ENCODE results near the gene CDHR3. TPM values are rescaled to one million over a fixed set of nuclear protein-coding genes. Genes with fewer than 3 reads are reported as not detected.
A peak's percentile ranks its signal among the peaks of the same experiment; 100 is the strongest.

The CDHR3 gene
- total RNA-seq, 2 donors from 2014 or later, result 5.3 to 7.7 TPM

DNA sequence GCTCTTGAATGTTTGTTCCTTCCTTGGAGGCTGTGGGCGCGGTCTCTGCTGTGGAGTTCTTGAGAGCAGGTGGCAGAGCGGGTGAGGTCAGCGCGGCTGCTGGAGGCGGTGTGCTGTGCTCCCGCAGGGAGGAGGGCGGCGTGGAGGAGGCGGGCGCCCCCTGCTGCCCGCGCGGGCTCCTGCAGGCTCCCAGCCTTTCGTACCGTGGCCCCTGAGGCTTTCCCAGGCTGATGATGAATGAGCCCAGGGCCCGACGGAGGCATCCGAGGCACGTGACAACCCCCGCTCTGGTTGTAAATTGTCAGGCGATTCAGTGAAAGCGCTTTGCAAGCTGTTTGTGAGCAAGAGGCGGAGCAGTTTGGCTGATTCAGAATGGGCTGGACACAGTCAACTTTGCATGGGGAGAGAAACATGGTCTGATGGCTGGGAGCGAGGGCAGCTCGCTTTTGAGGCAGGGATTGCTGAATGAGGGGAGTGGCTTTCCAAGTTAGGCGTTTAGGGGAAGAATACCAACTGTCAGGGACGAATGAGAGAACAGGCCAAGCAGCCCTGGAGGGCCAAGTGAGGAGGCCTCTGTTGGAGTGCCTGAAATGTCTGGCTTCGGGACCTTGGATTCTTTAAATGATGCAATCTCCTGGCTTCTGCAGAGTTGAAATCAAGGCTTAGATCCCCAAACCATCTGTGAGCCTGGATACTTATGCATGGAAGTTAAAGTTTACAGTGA, 46.6 kb downstream of the CDHR3 start:
- H3K9ac ChIP-seq (ENCODE audit: low read depth in 2 of 2, low read length in 2 of 2), result peak overlapping the region in 1 of 2 donors; percentile 28
- H3K4me1 ChIP-seq, result no peaks in the 10 kb centered on the region
- no peaks in the 10 kb centered on the region for H3K36me3 ChIP-seq
- no peak overlapping the region for H3K27ac ChIP-seq
- peak; percentile 90 for DNase-seq
- no peaks in the 10 kb centered on the region for H3K27me3 ChIP-seq
- no peak overlapping the region for H3K4me3 ChIP-seq
- TF ChIP-seq, protein P1, sequence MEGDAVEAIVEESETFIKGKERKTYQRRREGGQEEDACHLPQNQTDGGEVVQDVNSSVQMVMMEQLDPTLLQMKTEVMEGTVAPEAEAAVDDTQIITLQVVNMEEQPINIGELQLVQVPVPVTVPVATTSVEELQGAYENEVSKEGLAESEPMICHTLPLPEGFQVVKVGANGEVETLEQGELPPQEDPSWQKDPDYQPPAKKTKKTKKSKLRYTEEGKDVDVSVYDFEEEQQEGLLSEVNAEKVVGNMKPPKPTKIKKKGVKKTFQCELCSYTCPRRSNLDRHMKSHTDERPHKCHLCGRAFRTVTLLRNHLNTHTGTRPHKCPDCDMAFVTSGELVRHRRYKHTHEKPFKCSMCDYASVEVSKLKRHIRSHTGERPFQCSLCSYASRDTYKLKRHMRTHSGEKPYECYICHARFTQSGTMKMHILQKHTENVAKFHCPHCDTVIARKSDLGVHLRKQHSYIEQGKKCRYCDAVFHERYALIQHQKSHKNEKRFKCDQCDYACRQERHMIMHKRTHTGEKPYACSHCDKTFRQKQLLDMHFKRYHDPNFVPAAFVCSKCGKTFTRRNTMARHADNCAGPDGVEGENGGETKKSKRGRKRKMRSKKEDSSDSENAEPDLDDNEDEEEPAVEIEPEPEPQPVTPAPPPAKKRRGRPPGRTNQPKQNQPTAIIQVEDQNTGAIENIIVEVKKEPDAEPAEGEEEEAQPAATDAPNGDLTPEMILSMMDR (IDR thresholded peaks at IDR 0.05), result peak; percentile 99
- no peaks in the 10 kb centered on the region for H3K9me3 ChIP-seq
- intact Hi-C loops (cut with DNase I), result loop anchor here (2.0 to 10.0 kb wide), 3 partner anchors 132 to 355 kb away; partner anchors contain the start of gene ATXN7L1

DNA sequence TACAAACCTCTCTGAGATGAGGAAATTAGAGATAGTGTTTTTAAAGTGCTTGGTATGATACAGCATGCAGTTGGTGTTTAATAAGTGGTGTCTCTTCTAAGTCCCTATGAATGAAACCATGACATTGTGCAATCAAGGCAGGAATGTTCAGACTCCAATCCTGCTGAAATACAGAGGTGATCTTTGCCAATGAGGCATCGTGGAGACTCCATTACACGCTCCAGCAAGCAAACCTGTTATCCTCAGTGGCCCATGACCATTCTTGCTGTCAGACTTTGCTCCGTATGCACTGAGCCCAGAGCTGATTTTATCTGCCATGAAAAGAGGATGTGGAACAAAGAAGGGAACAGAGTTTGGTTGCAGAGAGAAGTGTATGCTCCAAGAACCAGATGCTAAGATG, 47.3 kb downstream of the CDHR3 start:
- Histone ChIP-seq H3K4me1 (no peaks in the 10 kb centered on the region), H3K36me3 (no peaks in the 10 kb centered on the region), H3K4me3 (no peak overlapping the region), H3K9ac (ENCODE audit: low read depth in 2 of 2, low read length in 2 of 2) (no peak overlapping the region), H3K27ac (no peak overlapping the region), H3K9me3 (no peaks in the 10 kb centered on the region), H3K27me3 (no peaks in the 10 kb centered on the region)
- TF ChIP-seq, protein P1 (IDR thresholded peaks at IDR 0.05), result no peak
- DNase-seq, result no peak
- intact Hi-C loops (cut with DNase I), result no loop called here

GRCh38 chr7:106010866-106011265, 47.8 kb downstream of the CDHR3 start:
- H3K9me3 ChIP-seq, result no peaks in the 10 kb centered on the region
- no peaks in the 10 kb centered on the region for H3K4me1 ChIP-seq
- no peak for DNase-seq
- TF ChIP-seq, protein P1 (IDR thresholded peaks at IDR 0.05), result no peak
- no peak overlapping the region for H3K4me3 ChIP-seq
- intact Hi-C loops (cut with DNase I), result no loop called here
- no peaks in the 10 kb centered on the region for H3K27me3 ChIP-seq
- no peak overlapping the region for H3K9ac ChIP-seq (ENCODE audit: low read depth in 2 of 2, low read length in 2 of 2)
- H3K27ac ChIP-seq, result no peak overlapping the region
- no peaks in the 10 kb centered on the region for H3K36me3 ChIP-seq

DNA sequence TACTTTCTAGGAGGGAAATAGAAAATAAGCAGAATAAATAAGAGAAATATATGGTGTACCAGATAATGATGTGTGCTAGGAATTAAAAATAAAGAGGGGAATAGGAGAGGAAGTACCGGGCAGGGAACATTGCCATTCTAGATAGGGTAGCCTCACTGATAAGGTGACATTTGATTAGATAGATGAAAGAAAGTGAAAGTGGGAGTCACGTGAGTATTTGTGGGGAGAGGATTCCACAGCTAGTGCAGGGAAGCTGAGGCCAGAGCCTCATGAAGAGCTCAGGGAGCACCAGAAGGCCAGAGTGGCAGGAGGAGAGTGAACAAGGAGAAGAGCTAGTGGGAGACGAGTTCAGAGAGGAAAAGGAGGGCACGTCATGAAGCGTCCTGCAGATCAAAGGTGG, 49.1 kb downstream of the CDHR3 start:
- H3K9ac ChIP-seq (ENCODE audit: low read depth in 2 of 2, low read length in 2 of 2), result no peak overlapping the region
- H3K9me3 ChIP-seq, result no peaks in the 10 kb centered on the region
- no peaks in the 10 kb centered on the region for H3K36me3 ChIP-seq
- TF ChIP-seq, protein P1 (IDR thresholded peaks at IDR 0.05), result no peak
- intact Hi-C loops (cut with DNase I), result no loop called here
- DNase-seq, result no peak
- no peaks in the 10 kb centered on the region for H3K4me1 ChIP-seq
- no peak overlapping the region for H3K4me3 ChIP-seq
- no peaks in the 10 kb centered on the region for H3K27me3 ChIP-seq
- no peak overlapping the region for H3K27ac ChIP-seq

- no peak overlapping the region for H3K9ac ChIP-seq (ENCODE audit: low read depth in 2 of 2, low read length in 2 of 2)
- intact Hi-C loops (cut with DNase I), result no loop called here
- H3K4me1 ChIP-seq, result no peaks in the 10 kb centered on the region
- DNase-seq, result no peak
- TF ChIP-seq, protein P1 (IDR thresholded peaks at IDR 0.05), result no peak
- no peak overlapping the region for H3K4me3 ChIP-seq
- no peaks in the 10 kb centered on the region for H3K36me3 ChIP-seq
- H3K27ac ChIP-seq, result no peak overlapping the region
- no peaks in the 10 kb centered on the region for H3K9me3 ChIP-seq
- no peaks in the 10 kb centered on the region for H3K27me3 ChIP-seq
Observed at GRCh38 chr7:106012935-106013439, 49.9 kb downstream of the CDHR3 start.
